Skeletal muscle tissue (tissue), 4 donors: ENCODE measurements around the gene THSD4. TPM values are rescaled to one million over a fixed set of nuclear protein-coding genes. Genes with fewer than 3 reads are reported as not detected.

Experiments
- H3K27ac ChIP-seq: one replicate; pipeline ENCODE4 v1.7.0; 2013; ENCODE audit warnings: mild to moderate bottlenecking, low read depth, low read length, inconsistent platforms
- H3K27me3 ChIP-seq, 3 donors: one replicate each; pipeline ENCODE4 v1.7.0; 2013; ENCODE audit warnings: low read length in 3 of 3; ENCODE audit not compliant: control insufficient read depth in 3 of 3, insufficient read depth in 3 of 3
- H3K36me3 ChIP-seq, 3 donors: one replicate each; pipeline ENCODE4 v1.7.0; 2013; ENCODE audit warnings: low read length in 3 of 3; ENCODE audit not compliant: control insufficient read depth in 3 of 3, insufficient read depth in 3 of 3
- H3K4me1 ChIP-seq, 3 donors: one replicate each; pipeline ENCODE4 v1.7.0; 2013; ENCODE audit warnings: low read length in 3 of 3, mild to moderate bottlenecking in 3 of 3; ENCODE audit not compliant: control insufficient read depth in 3 of 3, insufficient read depth in 3 of 3
- H3K4me3 ChIP-seq, 3 donors: one replicate each; pipeline ENCODE4 v1.7.0; 2013; ENCODE audit warnings: low read length in 3 of 3
- H3K9ac ChIP-seq, 3 donors: one replicate each; pipeline ENCODE4 v1.7.0; 2013; ENCODE audit warnings: low read length in 3 of 3, mild to moderate bottlenecking in 3 of 3, moderate library complexity in 2 of 3, low read depth in 1 of 3
- H3K9me3 ChIP-seq, 3 donors: one replicate each; pipeline ENCODE4 v1.7.0; 2013; ENCODE audit warnings: low read length in 3 of 3; ENCODE audit not compliant: control insufficient read depth in 3 of 3
- total RNA-seq: library from RNA; depleted of rRNA; stranded (reverse); fragments of >200 nt; gene quantifications from one replicate; pipeline ENCODE4 v1.2.3, GENCODE V29; 2014
- donor health status: Osteomylitis.

The THSD4 gene
- total RNA-seq, 1 donor from 2014 or later = 15.7 TPM

DNA sequence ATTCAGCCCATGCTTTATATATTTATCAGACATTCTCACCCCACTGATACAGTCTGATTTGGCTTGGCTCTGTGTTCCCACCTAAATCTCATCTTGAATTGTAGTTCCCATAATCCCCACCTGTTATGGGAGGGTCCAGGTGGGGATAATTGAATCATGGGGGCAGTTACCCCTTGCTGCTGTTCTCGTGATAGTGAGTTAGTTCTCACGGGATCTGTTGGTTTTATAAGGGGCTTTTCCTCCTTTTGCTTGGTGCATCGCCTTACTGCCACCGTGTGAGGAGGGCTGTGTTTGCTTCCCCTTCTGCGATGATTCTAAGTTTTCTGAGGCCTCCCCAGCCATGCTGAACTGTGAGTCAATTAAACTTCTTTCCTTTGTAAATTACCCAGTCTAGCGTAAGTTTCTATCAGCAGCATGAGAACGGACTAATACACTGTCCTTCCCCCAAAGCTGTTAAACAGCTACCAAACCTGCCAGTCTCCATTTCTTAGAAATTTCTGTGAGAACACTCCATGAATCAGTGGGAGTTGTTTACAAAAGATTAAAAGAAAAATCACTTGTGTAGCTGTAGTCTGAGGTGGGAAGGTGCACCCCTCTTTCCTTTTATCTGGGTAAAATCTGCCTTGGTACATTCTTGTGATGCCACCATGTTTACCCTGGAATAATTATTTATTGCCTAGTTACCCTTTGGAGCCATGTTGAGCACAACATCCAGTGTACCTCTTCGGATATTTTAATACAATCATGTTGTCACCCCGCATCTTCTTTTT, 160.5 kb downstream of the THSD4 start:
- H3K9ac ChIP-seq = no peak overlapping the region
- H3K36me3 ChIP-seq = no peaks in the 10 kb centered on the region
- no peaks in the 10 kb centered on the region for H3K9me3 ChIP-seq
- H3K27ac ChIP-seq = no peak overlapping the region
- no peak overlapping the region for H3K4me3 ChIP-seq
- peaks cover 0 to 12% (median 6%) of the 10 kb centered on the region in 3 donors for H3K4me1 ChIP-seq
- H3K27me3 ChIP-seq = no peaks in the 10 kb centered on the region

DNA sequence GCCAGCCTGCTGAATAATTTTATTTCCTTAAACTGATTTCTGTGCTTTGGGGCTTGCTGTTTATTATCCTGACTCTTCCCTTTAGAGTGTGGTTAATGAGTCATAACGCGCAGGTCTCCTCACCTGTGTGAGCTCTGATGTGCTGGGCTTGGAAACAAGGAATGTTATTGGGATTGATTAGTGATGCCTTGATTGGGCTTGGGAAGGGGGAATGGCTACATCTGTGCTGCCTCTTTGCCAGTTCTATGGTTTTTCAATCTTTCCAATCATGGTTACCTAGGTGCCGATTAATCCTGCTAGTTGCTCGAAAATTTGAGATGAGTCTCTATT, 161.0 kb downstream of the THSD4 start:
- no peaks in the 10 kb centered on the region for H3K27me3 ChIP-seq
- peaks cover 0 to 12% (median 6%) of the 10 kb centered on the region in 3 donors for H3K4me1 ChIP-seq
- H3K9me3 ChIP-seq = no peaks in the 10 kb centered on the region
- no peak overlapping the region for H3K27ac ChIP-seq
- no peak overlapping the region for H3K9ac ChIP-seq
- no peak overlapping the region for H3K4me3 ChIP-seq
- no peaks in the 10 kb centered on the region for H3K36me3 ChIP-seq

DNA sequence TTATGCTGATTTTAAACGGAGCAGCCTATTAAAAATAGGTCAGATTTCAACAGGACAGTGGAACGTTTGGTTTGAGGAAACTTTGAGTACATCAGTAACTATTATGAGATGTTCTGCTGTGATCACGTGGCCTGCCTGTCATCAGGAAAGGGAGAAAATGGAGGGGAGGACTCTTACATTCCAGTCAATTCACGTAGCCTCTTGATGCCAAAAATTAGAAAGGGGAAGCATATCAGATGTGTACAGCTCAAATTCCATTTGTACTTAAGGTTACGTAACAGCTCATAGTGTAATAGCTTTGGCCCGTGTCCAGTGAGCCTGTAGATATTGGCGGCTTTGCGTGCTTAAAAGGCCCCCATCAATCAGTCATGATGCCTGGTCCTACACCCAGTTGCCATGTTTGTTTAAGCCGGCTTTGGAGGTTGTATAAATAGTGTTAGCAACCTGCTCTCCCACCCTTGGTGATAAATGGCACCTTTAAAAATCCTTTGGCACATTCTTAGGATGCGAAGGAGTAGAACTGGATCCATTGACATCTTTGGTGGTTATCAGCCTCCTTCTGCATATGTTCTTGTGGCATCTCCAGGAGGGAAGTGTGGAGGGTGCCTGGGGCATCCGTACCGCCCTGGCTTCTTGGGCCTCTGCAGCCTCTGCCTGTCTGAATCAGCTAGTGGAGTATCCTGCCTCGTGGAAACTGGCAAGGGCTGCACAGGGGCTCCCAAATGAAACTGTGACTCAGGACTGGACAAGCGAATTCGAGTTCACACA, 163.9 kb downstream of the THSD4 start:
- Histone ChIP-seq H3K27me3 (no peaks in the 10 kb centered on the region), H3K4me3 (no peak overlapping the region), H3K9ac (no peak overlapping the region), H3K27ac (no peak overlapping the region), H3K36me3 (no peaks in the 10 kb centered on the region), H3K4me1 (peaks cover 0 to 12% (median 6%) of the 10 kb centered on the region in 3 donors), H3K9me3 (no peaks in the 10 kb centered on the region)

DNA sequence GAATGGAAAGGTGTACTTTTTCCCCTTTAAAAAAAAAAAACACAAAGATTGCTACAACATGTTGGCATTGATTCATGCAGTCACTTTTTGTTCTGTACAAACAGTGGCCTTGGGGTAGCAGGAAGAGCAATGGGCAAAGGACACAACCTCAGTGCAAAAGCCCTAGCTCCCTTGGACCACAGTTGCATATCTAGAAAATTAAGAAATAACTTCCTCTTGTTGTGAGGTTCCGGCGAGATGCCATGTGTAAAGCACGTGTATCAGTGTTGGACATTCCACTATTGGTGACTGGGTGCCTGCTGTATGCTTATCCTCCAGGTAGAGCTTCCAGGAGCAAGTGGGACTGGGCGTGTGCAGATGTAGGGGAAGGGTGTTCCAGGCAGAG, 164.5 kb downstream of the THSD4 start:
- Histone ChIP-seq H3K4me3 (no peak overlapping the region), H3K9me3 (no peaks in the 10 kb centered on the region), H3K27me3 (no peaks in the 10 kb centered on the region), H3K27ac (no peak overlapping the region), H3K9ac (no peak overlapping the region), H3K4me1 (peaks cover 0 to 12% (median 6%) of the 10 kb centered on the region in 3 donors), H3K36me3 (no peaks in the 10 kb centered on the region)

DNA sequence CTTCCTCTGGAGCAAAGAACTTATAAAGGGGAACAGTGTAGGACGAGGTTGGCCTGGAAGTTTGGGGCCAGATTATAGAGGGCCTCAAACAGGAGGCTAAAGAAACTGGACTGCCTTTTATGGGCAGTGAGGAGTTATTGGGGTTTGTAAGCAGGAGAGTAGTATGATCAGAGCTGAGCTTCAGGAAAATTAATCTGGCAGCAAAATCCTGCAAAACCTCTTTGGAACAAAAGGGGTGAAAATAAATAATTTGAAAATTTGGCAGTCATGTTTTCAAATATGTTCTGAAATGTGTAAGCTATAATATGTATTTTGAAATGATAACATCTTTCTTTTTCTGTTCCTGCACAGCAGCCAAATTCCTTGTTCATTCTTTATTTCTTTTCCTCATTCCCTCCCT, 164.9 kb downstream of the THSD4 start:
- Histone ChIP-seq H3K4me3 (no peak overlapping the region), H3K27ac (no peak overlapping the region)

DNA sequence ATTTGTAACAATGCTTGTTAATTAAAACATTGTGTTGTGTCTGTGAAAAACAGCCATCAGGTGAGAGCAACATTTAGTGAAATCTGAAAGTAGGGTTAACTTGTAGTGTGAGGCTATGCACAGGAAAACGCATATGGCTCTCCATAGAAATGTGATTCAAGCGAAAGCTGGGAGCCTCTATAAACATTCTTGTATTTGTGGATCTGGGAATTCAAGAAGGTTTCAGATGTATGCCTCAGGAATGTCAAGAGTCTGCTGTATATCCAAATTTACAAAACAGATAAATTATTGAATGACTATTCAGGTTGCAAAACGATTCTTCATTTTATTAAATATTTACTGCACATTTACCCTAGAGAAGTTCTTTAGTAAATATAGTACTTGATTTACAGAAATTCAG, 166.0 kb downstream of the THSD4 start:
- Histone ChIP-seq H3K4me1 (peaks cover 0 to 12% (median 6%) of the 10 kb centered on the region in 3 donors), H3K27ac (no peak overlapping the region), H3K36me3 (no peaks in the 10 kb centered on the region), H3K9ac (no peak overlapping the region), H3K9me3 (no peaks in the 10 kb centered on the region), H3K27me3 (no peaks in the 10 kb centered on the region), H3K4me3 (no peak overlapping the region)

More for the DNA sequence above, 164.9 kb downstream of the THSD4 start:
- no peak overlapping the region for H3K9ac ChIP-seq
- no peaks in the 10 kb centered on the region for H3K36me3 ChIP-seq
- H3K27me3 ChIP-seq = no peaks in the 10 kb centered on the region
- H3K4me1 ChIP-seq = peaks cover 0 to 12% (median 6%) of the 10 kb centered on the region in 3 donors
- no peaks in the 10 kb centered on the region for H3K9me3 ChIP-seq

DNA sequence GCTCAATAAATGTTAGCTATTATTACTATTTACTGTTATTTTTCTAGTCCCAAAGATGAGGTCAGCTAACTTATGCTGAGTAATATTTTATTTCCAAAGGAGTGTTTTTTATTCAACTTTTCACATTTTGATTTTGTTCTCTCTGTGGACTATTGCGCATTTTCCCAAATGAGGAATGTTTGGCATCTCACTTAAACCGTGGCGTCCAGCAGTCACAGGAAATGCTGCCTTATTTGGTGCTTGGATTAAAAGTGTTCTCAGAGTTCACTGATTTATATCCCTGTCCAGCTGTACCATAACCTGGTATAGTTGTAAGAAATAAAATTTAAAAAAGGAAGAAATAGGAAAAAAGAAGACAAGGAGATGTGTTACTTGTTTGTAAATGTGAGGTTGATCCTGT, 166.8 kb downstream of the THSD4 start:
- peaks cover 0 to 12% (median 6%) of the 10 kb centered on the region in 3 donors for H3K4me1 ChIP-seq
- H3K36me3 ChIP-seq = no peaks in the 10 kb centered on the region
- no peak overlapping the region for H3K4me3 ChIP-seq
- no peaks in the 10 kb centered on the region for H3K27me3 ChIP-seq
- H3K27ac ChIP-seq = no peak overlapping the region
- no peaks in the 10 kb centered on the region for H3K9me3 ChIP-seq
- no peak overlapping the region for H3K9ac ChIP-seq

DNA sequence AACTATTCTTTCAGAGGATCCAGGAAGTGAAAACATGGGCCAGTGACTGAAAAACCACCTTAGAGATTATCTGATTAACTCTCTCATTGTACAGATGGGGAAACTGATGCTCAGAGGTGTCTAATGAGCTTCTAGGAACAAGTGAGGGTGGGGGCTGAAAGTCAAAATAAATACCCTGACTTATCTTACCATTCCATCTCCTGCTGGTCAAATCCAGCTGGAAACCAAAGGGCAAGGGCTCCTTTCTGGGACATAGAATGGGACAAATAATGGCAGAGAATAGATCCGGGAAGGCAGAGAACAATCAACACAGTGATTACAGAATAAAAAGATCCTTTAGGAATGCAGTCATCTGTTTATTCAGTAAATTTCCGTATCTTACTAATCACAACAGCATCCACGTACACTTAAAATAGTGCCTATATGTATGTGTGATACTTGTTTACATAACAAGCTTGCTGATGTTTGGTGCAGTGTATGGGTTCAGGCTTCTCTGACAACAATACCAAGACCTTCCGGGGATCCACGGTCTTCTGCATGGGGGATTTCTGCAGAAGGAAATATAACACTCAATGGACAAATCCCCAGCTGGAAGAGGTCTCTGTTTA, 173.2 kb downstream of the THSD4 start:
- Histone ChIP-seq H3K4me3 (no peak overlapping the region), H3K9me3 (no peaks in the 10 kb centered on the region), H3K36me3 (no peaks in the 10 kb centered on the region), H3K27me3 (no peaks in the 10 kb centered on the region), H3K4me1 (no peaks in the 10 kb centered on the region), H3K9ac (no peak overlapping the region), H3K27ac (no peak overlapping the region)

DNA sequence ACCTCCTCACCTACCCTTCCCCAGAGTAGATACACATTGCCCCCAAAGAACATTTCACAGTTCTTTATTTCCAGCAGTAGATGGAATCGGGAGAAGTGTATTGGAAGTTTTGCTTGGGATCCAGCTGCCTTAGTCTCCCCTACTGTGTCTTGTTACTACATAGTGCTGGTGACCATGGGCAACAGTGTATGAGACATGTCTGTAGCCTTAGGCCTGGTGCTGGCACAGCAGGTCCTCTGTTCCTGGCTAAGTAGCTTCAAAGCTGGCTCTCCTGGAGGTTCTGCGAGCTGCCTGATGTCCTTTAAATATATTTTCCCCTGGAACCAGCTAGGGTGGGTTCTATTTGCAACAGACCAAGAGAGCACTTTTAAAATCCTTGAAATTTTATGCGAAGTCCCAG, 174.7 kb downstream of the THSD4 start:
- no peak overlapping the region for H3K27ac ChIP-seq
- H3K9me3 ChIP-seq = no peaks in the 10 kb centered on the region
- no peak overlapping the region for H3K9ac ChIP-seq

More for the DNA sequence above, 174.7 kb downstream of the THSD4 start:
- Histone ChIP-seq H3K4me3 (no peak overlapping the region), H3K27me3 (no peaks in the 10 kb centered on the region), H3K4me1 (peaks cover 0 to 2% (median 0%) of the 10 kb centered on the region in 3 donors), H3K36me3 (no peaks in the 10 kb centered on the region)
